HepG2 (cell line): Measurements from ENCODE around the gene PRRT2. TPM values are rescaled to one million over a fixed set of nuclear protein-coding genes. Genes with fewer than 3 reads are reported as not detected.
A peak's percentile ranks its signal among the peaks of the same experiment; 100 is the strongest.

Source experiments
- ATF7 ChIP-seq, 2 experiments: fragments of 450-650 bp in 1 of 2; sonication (generic) in 1 of 2; formaldehyde crosslinking in 1 of 2; IDR thresholded peaks; 2 replicates each; pipeline versions ENCODE4 v1.4.0 to v1.6.1; 2016 to 2020; ENCODE audit warnings: antibody characterized with exemption in 1 of 2, mild to moderate bottlenecking in 1 of 2, missing genetic modification reagents in 1 of 2
- CBX2 ChIP-seq, 2 experiments: fragments of 200-600 bp in 1 of 2; sonication (generic); formaldehyde crosslinking in 1 of 2; IDR thresholded peaks; 2 replicates each; pipeline versions ENCODE4 v1.7.0 to v1.8.1; 2018 to 2022; ENCODE audit warnings: low read depth in 2 of 2, low read length in 1 of 2, mild to moderate bottlenecking in 1 of 2, missing genetic modification reagents in 1 of 2
- CENPX ChIP-seq: sonication (generic); formaldehyde crosslinking; IDR thresholded peaks from 2 replicates; pipeline ENCODE4 v1.9.0; 2021; ENCODE audit warnings: mild to moderate bottlenecking, missing genetic modification reagents, moderate library complexity
- HOXA9 ChIP-seq: sonication (generic); formaldehyde crosslinking; IDR thresholded peaks from 2 replicates; pipeline ENCODE4 v1.8.1; 2022; ENCODE audit warnings: missing genetic modification reagents, mild to moderate bottlenecking, moderate library complexity, borderline replicate concordance
- MIXL1 ChIP-seq: IDR thresholded peaks from 2 replicates; pipeline ENCODE4 v1.6.1; 2016
- RARG ChIP-seq: sonication (generic); formaldehyde crosslinking; IDR thresholded peaks from 2 replicates; pipeline ENCODE4 v1.4.0; 2020; ENCODE audit warnings: low read depth, mild to moderate bottlenecking, missing genetic modification reagents
- TCF12 ChIP-seq, 2 experiments: fragments of 450-650 bp in 1 of 2; sonication (generic) in 1 of 2; formaldehyde crosslinking in 1 of 2; IDR thresholded peaks; 2 replicates each; pipeline versions ENCODE4 v1.6.1 to v1.8.0; 2017 to 2022; ENCODE audit warnings: antibody characterized with exemption in 1 of 2, mild to moderate bottlenecking in 1 of 2, missing genetic modification reagents in 1 of 2, moderate library complexity in 1 of 2
- ZNF136 ChIP-seq: sonication (generic); formaldehyde crosslinking; IDR thresholded peaks from 2 replicates; pipeline ENCODE4 v1.8.1; 2022; ENCODE audit warnings: low read depth, mild to moderate bottlenecking, moderate library complexity, missing genetic modification reagents
- ZNF17 ChIP-seq: sonication (generic); formaldehyde crosslinking; IDR thresholded peaks from 2 replicates; pipeline ENCODE4 v1.5.0; 2020; ENCODE audit warnings: mild to moderate bottlenecking, missing genetic modification reagents
- ZNF563 ChIP-seq: sonication (generic); formaldehyde crosslinking; IDR thresholded peaks from 2 replicates; pipeline ENCODE4 v1.8.0; 2022; ENCODE audit warnings: mild to moderate bottlenecking, moderate library complexity, missing genetic modification reagents
- ZNF678 ChIP-seq: sonication (generic); formaldehyde crosslinking; IDR thresholded peaks from 2 replicates; pipeline ENCODE4 v1.4.0; 2020; ENCODE audit warnings: mild to moderate bottlenecking, missing genetic modification reagents
- ZNF746 ChIP-seq: sonication (generic); formaldehyde crosslinking; IDR thresholded peaks from 2 replicates; pipeline ENCODE4 v1.8.0; 2022; ENCODE audit warnings: mild to moderate bottlenecking, missing genetic modification reagents
- polyA plus RNA-seq, 8 experiments: library from polyadenylated mRNA; depleted of rRNA in 3 of 8; stranded (reverse) in 7 of 8; unstranded in 1 of 8; fragments of >200 nt; fragmentation: Illumina TruSeq in 4 of 8; extraction: Trizol in 4 of 8; gene quantifications; 2 replicates each; pipeline versions ENCODE4 v1.2.1 to v1.2.3, GENCODE V29; 2011 to 2016; ENCODE audit warnings: low read depth in 4 of 8, missing spikeins in 1 of 8, mixed read lengths in 1 of 8; ENCODE audit not compliant: insufficient read depth in 1 of 8
- total RNA-seq, 5 experiments: library from RNA; depleted of rRNA; stranded (reverse); fragments of >200 nt; fragmentation: Illumina TruSeq; extraction: Trizol; gene quantifications; 2 replicates each; pipeline ENCODE4 v1.2.3, GENCODE V29; 2016; ENCODE audit warnings: low read depth in 1 of 5
- TF ChIP-seq, protein P1 (sequence below): sonication (generic); formaldehyde crosslinking; IDR thresholded peaks from 2 replicates; pipeline ENCODE4 v1.9.0; 2021; ENCODE audit warnings: mild to moderate bottlenecking, missing genetic modification reagents
- TF ChIP-seq, protein P2 (sequence below): sonication (generic); formaldehyde crosslinking; IDR thresholded peaks from 2 replicates; pipeline ENCODE4 v1.4.0; 2020; ENCODE audit warnings: missing genetic modification reagents, mild to moderate bottlenecking, borderline replicate concordance
- TF ChIP-seq, protein P3 (sequence below): sonication (generic); formaldehyde crosslinking; IDR thresholded peaks from 2 replicates; pipeline ENCODE4 v1.4.0; 2020; ENCODE audit warnings: mild to moderate bottlenecking, missing genetic modification reagents
- TF ChIP-seq, protein P4 (sequence below): sonication (generic); formaldehyde crosslinking; IDR thresholded peaks from 2 replicates; pipeline ENCODE4 v1.4.0; 2020; ENCODE audit warnings: missing genetic modification reagents

The PRRT2 gene
- total and polyA plus RNA-seq, 2 of the 13 experiments (the other 11 are each of a cell fraction or from before 2014, with no cell fraction given): 0.51 to 1.1 TPM

DNA sequence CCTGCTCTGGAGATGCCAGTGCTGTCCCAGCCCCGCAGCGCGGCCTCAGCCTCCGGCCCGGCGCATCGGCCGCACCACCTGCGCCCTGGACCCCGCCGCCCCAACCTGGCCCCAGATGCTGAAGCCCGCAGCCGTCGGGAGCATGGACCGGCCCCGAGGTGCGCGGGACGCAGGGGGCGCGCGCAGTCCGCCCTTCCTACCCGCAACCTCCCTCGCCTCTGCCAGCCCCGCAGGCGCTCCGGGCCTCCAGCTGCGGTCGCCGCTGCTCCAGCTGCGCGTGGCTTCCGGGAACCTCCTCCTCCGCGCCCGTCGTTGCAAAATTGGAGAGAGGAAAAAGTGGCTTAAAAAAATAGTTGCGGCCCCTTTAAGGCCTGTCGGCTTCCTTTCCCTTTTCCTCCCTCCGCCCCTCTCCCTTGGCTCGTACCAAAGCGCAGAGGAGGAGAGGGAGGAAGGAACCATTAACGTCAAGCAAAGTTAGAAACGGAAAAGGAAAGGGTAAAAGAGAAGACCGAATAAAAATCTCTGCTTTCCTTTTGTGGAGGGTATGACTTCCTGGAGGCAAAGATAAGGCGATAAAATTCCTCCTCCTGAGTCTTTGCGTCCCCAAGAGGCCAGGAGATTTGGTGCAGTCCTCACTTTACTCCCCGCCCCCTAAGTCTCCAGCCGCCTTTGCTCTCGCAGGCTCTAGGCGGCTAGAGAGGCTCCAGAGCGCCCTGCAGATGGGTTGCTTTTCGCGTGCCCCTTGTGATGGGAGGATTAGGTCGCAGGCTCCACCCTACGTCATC, 51.1 kb downstream of the PRRT2 start, which contains the start of gene CDIPT (continued):
- TF ChIP-seq, protein P1, sequence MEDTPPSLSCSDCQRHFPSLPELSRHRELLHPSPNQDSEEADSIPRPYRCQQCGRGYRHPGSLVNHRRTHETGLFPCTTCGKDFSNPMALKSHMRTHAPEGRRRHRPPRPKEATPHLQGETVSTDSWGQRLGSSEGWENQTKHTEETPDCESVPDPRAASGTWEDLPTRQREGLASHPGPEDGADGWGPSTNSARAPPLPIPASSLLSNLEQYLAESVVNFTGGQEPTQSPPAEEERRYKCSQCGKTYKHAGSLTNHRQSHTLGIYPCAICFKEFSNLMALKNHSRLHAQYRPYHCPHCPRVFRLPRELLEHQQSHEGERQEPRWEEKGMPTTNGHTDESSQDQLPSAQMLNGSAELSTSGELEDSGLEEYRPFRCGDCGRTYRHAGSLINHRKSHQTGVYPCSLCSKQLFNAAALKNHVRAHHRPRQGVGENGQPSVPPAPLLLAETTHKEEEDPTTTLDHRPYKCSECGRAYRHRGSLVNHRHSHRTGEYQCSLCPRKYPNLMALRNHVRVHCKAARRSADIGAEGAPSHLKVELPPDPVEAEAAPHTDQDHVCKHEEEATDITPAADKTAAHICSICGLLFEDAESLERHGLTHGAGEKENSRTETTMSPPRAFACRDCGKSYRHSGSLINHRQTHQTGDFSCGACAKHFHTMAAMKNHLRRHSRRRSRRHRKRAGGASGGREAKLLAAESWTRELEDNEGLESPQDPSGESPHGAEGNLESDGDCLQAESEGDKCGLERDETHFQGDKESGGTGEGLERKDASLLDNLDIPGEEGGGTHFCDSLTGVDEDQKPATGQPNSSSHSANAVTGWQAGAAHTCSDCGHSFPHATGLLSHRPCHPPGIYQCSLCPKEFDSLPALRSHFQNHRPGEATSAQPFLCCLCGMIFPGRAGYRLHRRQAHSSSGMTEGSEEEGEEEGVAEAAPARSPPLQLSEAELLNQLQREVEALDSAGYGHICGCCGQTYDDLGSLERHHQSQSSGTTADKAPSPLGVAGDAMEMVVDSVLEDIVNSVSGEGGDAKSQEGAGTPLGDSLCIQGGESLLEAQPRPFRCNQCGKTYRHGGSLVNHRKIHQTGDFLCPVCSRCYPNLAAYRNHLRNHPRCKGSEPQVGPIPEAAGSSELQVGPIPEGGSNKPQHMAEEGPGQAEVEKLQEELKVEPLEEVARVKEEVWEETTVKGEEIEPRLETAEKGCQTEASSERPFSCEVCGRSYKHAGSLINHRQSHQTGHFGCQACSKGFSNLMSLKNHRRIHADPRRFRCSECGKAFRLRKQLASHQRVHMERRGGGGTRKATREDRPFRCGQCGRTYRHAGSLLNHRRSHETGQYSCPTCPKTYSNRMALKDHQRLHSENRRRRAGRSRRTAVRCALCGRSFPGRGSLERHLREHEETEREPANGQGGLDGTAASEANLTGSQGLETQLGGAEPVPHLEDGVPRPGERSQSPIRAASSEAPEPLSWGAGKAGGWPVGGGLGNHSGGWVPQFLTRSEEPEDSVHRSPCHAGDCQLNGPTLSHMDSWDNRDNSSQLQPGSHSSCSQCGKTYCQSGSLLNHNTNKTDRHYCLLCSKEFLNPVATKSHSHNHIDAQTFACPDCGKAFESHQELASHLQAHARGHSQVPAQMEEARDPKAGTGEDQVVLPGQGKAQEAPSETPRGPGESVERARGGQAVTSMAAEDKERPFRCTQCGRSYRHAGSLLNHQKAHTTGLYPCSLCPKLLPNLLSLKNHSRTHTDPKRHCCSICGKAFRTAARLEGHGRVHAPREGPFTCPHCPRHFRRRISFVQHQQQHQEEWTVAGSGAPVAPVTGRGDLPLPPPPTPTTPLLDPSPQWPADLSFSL (CRISPR knock-in tag): no peak; the same call in 1 of the 2 replicates
- TF ChIP-seq CENPX (CRISPR knock-in tag) (no peak), ZNF678 (no peak), CBX2 (IDR thresholded peaks at IDR 0.05; ENCODE audit: low read depth, low read length) (no peak), CBX2 (CRISPR knock-in tag; IDR thresholded peaks at IDR 0.05; ENCODE audit: low read depth) (no peak), MIXL1 (CRISPR knock-in tag) (peak; percentile 61; the same call in 1 of the 2 replicates), ZNF563 (CRISPR knock-in tag) (0 out of 2 replicates have a peak, but pooled peaks have one; percentile 65), RARG (CRISPR knock-in tag) (no peak), TCF12 (IDR thresholded peaks at IDR 0.05) (no peak), TCF12 (CRISPR knock-in tag; IDR thresholded peaks at IDR 0.05) (peak; percentile 65), ZNF746 (0 out of 2 replicates have a peak, but pooled peaks have one; percentile 69), ZNF17 (CRISPR knock-in tag) (no peak), HOXA9 (CRISPR knock-in tag) (peak; percentile 70; the same call in 1 of the 2 replicates), ZNF136 (CRISPR knock-in tag) (peak; percentile 54; the same call in 1 of the 2 replicates), ATF7 (IDR thresholded peaks at IDR 0.05) (peak; percentile 96), ATF7 (CRISPR knock-in tag; IDR thresholded peaks at IDR 0.05) (peak; percentile 89)
- TF ChIP-seq, protein P2, sequence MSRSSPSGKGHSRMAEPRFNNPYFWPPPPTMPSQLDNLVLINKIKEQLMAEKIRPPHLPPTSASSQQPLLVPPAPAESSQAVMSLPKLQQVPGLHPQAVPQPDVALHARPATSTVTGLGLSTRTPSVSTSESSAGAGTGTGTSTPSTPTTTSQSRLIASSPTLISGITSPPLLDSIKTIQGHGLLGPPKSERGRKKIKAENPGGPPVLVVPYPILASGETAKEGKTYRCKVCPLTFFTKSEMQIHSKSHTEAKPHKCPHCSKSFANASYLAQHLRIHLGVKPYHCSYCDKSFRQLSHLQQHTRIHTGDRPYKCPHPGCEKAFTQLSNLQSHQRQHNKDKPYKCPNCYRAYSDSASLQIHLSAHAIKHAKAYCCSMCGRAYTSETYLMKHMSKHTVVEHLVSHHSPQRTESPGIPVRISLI (CRISPR knock-in tag): no peak; the same call in 1 of the 2 replicates
- TF ChIP-seq, protein P3, sequence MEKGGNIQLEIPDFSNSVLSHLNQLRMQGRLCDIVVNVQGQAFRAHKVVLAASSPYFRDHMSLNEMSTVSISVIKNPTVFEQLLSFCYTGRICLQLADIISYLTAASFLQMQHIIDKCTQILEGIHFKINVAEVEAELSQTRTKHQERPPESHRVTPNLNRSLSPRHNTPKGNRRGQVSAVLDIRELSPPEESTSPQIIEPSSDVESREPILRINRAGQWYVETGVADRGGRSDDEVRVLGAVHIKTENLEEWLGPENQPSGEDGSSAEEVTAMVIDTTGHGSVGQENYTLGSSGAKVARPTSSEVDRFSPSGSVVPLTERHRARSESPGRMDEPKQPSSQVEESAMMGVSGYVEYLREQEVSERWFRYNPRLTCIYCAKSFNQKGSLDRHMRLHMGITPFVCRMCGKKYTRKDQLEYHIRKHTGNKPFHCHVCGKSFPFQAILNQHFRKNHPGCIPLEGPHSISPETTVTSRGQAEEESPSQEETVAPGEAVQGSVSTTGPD (CRISPR knock-in tag): no peak
- TF ChIP-seq, protein P4, sequence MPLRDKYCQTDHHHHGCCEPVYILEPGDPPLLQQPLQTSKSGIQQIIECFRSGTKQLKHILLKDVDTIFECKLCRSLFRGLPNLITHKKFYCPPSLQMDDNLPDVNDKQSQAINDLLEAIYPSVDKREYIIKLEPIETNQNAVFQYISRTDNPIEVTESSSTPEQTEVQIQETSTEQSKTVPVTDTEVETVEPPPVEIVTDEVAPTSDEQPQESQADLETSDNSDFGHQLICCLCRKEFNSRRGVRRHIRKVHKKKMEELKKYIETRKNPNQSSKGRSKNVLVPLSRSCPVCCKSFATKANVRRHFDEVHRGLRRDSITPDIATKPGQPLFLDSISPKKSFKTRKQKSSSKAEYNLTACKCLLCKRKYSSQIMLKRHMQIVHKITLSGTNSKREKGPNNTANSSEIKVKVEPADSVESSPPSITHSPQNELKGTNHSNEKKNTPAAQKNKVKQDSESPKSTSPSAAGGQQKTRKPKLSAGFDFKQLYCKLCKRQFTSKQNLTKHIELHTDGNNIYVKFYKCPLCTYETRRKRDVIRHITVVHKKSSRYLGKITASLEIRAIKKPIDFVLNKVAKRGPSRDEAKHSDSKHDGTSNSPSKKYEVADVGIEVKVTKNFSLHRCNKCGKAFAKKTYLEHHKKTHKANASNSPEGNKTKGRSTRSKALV (CRISPR knock-in tag): no peak
